GM12878 (cell line): ENCODE results near the gene SMG9. TPM values are rescaled to one million over a fixed set of nuclear protein-coding genes. Genes with fewer than 3 reads are reported as not detected.

ENCODE experiments used
- ATAC-seq: fragments of 200-7000 bp; cut with Tn5 transposase; 3 replicates; pipeline ENCODE4 v1.9.1; 2020; ENCODE audit warnings: mild to moderate bottlenecking, moderate library complexity
- BruUV-seq: library from RNA; stranded (reverse); fragments of 400-500 nt; replicated peaks from 2 replicates; lab custom pipeline; 2021; lab: Mats Ljungman, UMichigan
- CTCF ChIA-PET: fragments of 300-600 bp; sonication (Branson Sonifier 250); formaldehyde crosslinking; extraction: SDS; loops from one replicate; lab custom pipeline; 2021; ENCODE audit warnings: inconsistent platforms; lab: Yijun Ruan, JAX
- POLR2A ChIA-PET: fragments of 350-600 bp; formaldehyde crosslinking; extraction: SDS; loops from one replicate; lab custom pipeline; 2021; ENCODE audit warnings: inconsistent platforms; lab: Charles Lee
- RAD21 ChIA-PET: fragments of 300-600 bp; sonication (Branson Sonifier 250); formaldehyde crosslinking; loops from one replicate; lab custom pipeline; 2023; ENCODE audit warnings: antibody characterized with exemption; ENCODE audit not compliant: unreplicated experiment; lab: Charles Lee
- SMC1A ChIA-PET: fragments of 300-600 bp; sonication (Branson Sonifier 250); formaldehyde crosslinking; loops from one replicate; lab custom pipeline; 2023; ENCODE audit not compliant: unreplicated experiment, uncharacterized antibody; lab: Charles Lee
- DNase-seq: peaks from one replicate; pipeline ENCODE4 v3.0.0-alpha.2; 2011; ENCODE audit warnings: low read depth, low spot score
- FAIRE-seq: peaks from 3 replicates; lab custom pipeline; 2011; peaks lifted over from hg19 to GRCh38; lab: Jason Lieb, UNC
- H2AFZ ChIP-seq: 2 replicates; pipeline ENCODE4 v1.6.0; 2011; ENCODE audit warnings: low read depth, low read length, control low read depth; ENCODE audit not compliant: control insufficient read depth
- H3K27ac ChIP-seq: 2 replicates; pipeline ENCODE4 v1.5.1; 2011; ENCODE audit warnings: control low read depth; ENCODE audit not compliant: control insufficient read depth, insufficient read depth
- H3K27me3 ChIP-seq, 2 experiments: replicated peaks in 1 of 2; 2 replicates each; pipeline versions ENCODE4 v1.6.0 to v1.6.1; 2011; ENCODE audit warnings: low read length in 1 of 2; ENCODE audit not compliant: control insufficient read depth in 2 of 2, insufficient read depth in 2 of 2
- H3K36me3 ChIP-seq, 2 experiments: 2 replicates each; pipeline ENCODE4 v1.5.1; 2011; ENCODE audit warnings: low read length in 1 of 2; ENCODE audit not compliant: control insufficient read depth in 2 of 2, insufficient read depth in 2 of 2
- H3K4me1 ChIP-seq: 2 replicates; pipeline ENCODE4 v1.6.1; 2011; ENCODE audit warnings: mild to moderate bottlenecking, low read length, moderate library complexity, mixed read lengths; ENCODE audit not compliant: control insufficient read depth, insufficient read depth
- H3K4me2 ChIP-seq: 2 replicates; pipeline ENCODE4 v1.6.0; 2011; ENCODE audit warnings: control low read depth; ENCODE audit not compliant: control insufficient read depth, insufficient read depth
- H3K4me3 ChIP-seq: fragments of 200-600 bp; sonication (generic); 2 replicates; pipeline ENCODE4 v1.5.1; 2016
- H3K79me2 ChIP-seq: 2 replicates; pipeline ENCODE4 v1.6.0; 2011; ENCODE audit warnings: low read length; ENCODE audit not compliant: control insufficient read depth, insufficient read depth
- H3K9ac ChIP-seq: 2 replicates; pipeline ENCODE4 v1.8.0; 2011; ENCODE audit warnings: low read length, control low read depth, mixed read lengths; ENCODE audit not compliant: control insufficient read depth, insufficient read depth
- H3K9me3 ChIP-seq: replicated peaks from 3 replicates; pipeline ENCODE4 v1.5.1; 2011; ENCODE audit warnings: mild to moderate bottlenecking, low read length; ENCODE audit not compliant: control insufficient read depth, insufficient read depth
- H4K20me1 ChIP-seq: 2 replicates; pipeline ENCODE4 v1.6.0; 2011; ENCODE audit not compliant: control insufficient read depth, insufficient read depth
- BMI1 ChIP-seq: fragments of 450-650 bp; IDR thresholded peaks from 2 replicates; pipeline ENCODE4 v1.6.1; 2016; ENCODE audit warnings: mild to moderate bottlenecking, moderate library complexity, borderline replicate concordance
- CBX3 ChIP-seq: fragments of 200-600 bp; sonication (generic); IDR thresholded peaks from 2 replicates; pipeline ENCODE4 v1.6.1; 2016; ENCODE audit warnings: low read depth, borderline replicate concordance
- EZH2 ChIP-seq: IDR thresholded peaks from 2 replicates; pipeline ENCODE4 v1.6.1; 2012; ENCODE audit warnings: low read depth, mild to moderate bottlenecking, control low read depth, inconsistent platforms, low read length, borderline replicate concordance; ENCODE audit not compliant: control insufficient read depth
- FOXM1 ChIP-seq: IDR thresholded peaks from 2 replicates; pipeline ENCODE4 v1.6.1; 2012; ENCODE audit warnings: low read depth, mild to moderate bottlenecking, inconsistent platforms, low read length, moderate library complexity
- KDM1A ChIP-seq: fragments of 200-600 bp; sonication (generic); IDR thresholded peaks from 2 replicates; pipeline ENCODE4 v1.6.1; 2016; ENCODE audit warnings: borderline replicate concordance
- MTA2 ChIP-seq: fragments of 450-650 bp; IDR thresholded peaks from 2 replicates; pipeline ENCODE4 v1.6.1; 2016; ENCODE audit warnings: low read depth, mild to moderate bottlenecking, moderate library complexity
- MYB ChIP-seq: fragments of 150-350 bp; IDR thresholded peaks from 2 replicates; pipeline ENCODE4 v1.6.1; 2014; ENCODE audit warnings: mild to moderate bottlenecking, low read depth, low read length, borderline replicate concordance
- PAX8 ChIP-seq: fragments of 450-650 bp; IDR thresholded peaks from 2 replicates; pipeline ENCODE4 v1.6.1; 2017; ENCODE audit warnings: mild to moderate bottlenecking, moderate library complexity
- RAD21 ChIP-seq: IDR thresholded peaks from 2 replicates; pipeline ENCODE4 v1.6.1; 2011; ENCODE audit warnings: mild to moderate bottlenecking, low read depth, low read length, moderate library complexity; ENCODE audit not compliant: insufficient read depth
- SMAD5 ChIP-seq: IDR thresholded peaks from 2 replicates; pipeline ENCODE4 v1.6.1; 2016; ENCODE audit warnings: antibody characterized with exemption, low read depth
- TCF7 ChIP-seq: IDR thresholded peaks from 2 replicates; pipeline ENCODE4 v1.6.1; 2014; ENCODE audit warnings: antibody characterized with exemption, borderline replicate concordance
- ZBED1 ChIP-seq: IDR thresholded peaks from 2 replicates; pipeline ENCODE4 v1.6.1; 2016; ENCODE audit warnings: borderline replicate concordance
- ZNF384 ChIP-seq: IDR thresholded peaks from 2 replicates; pipeline ENCODE4 v1.6.1; 2012; ENCODE audit warnings: low read depth, mild to moderate bottlenecking, low read length, improper control_type of control experiment, borderline replicate concordance
- WGBS: methylation state at CpG from one replicate; pipeline ENCODE4 v1.1.6; 2016; ENCODE audit warnings: low lambda C conversion rate; ENCODE audit not compliant: insufficient replicate concordance, insufficient coverage; ENCODE audit errors: missing lambda C conversion rate; 5-methylcytosine and 5-hydroxymethylcytosine counted together
- in situ Hi-C: fragments of 300-500 bp; cut with MboI; formaldehyde crosslinking; loops from 9 replicates; pipeline ENCODE4 v1.14.3; 2018; ENCODE audit warnings: mixed read lengths
- intact Hi-C: fragments of 100-400 bp; cut with micrococcal nuclease; formaldehyde crosslinking; loops from one replicate; pipeline ENCODE4 v1.14.2; 2022; ENCODE audit not compliant: unreplicated experiment
- polyA plus RNA-seq, 11 experiments: library from polyadenylated mRNA; depleted of rRNA in 4 of 11; unstranded in 6 of 11; stranded (reverse) in 5 of 11; fragments of >200 nt; fragmentation: Nextera tagmentation in 4 of 11; fragmentation: Illumina TruSeq in 1 of 11; extraction: Ambion mirVana in 4 of 11; extraction: Trizol in 1 of 11; gene quantifications; 1 replicate in 1 of 11; 2 replicates in 10 of 11; pipeline versions ENCODE4 v1.2.1 to v1.2.3, GENCODE V29; 2011 to 2016; ENCODE audit warnings: inconsistent platforms in 2 of 11, missing spikeins in 2 of 11, low read depth in 1 of 11
- total RNA-seq, 4 experiments: library from RNA; depleted of rRNA in 3 of 4; stranded (reverse); fragments of >200 nt in 3 of 4; fragmentation: Illumina TruSeq in 1 of 4; extraction: Trizol in 1 of 4; gene quantifications; 2 replicates each; pipeline versions ENCODE4 v1.2.1 to v1.2.3, GENCODE V29; 2013 to 2021
- TF ChIP-seq, protein P1 (sequence below): fragments of 450-650 bp; formaldehyde crosslinking; IDR thresholded peaks from 2 replicates; pipeline ENCODE4 v1.5.0; 2022; ENCODE audit warnings: mild to moderate bottlenecking, missing genetic modification characterization
- TF ChIP-seq, protein P2 (sequence below): fragments of 450-650 bp; IDR thresholded peaks from 2 replicates; pipeline ENCODE4 v1.6.1; 2017; ENCODE audit warnings: low read depth, mild to moderate bottlenecking, moderate library complexity

SMG9 gene
- total and polyA plus RNA-seq, 10 of the 15 experiments (the other 5 are each of a cell fraction or from before 2014, with no cell fraction given) = 0.69 to 52.2 (median 28.1) TPM

DNA sequence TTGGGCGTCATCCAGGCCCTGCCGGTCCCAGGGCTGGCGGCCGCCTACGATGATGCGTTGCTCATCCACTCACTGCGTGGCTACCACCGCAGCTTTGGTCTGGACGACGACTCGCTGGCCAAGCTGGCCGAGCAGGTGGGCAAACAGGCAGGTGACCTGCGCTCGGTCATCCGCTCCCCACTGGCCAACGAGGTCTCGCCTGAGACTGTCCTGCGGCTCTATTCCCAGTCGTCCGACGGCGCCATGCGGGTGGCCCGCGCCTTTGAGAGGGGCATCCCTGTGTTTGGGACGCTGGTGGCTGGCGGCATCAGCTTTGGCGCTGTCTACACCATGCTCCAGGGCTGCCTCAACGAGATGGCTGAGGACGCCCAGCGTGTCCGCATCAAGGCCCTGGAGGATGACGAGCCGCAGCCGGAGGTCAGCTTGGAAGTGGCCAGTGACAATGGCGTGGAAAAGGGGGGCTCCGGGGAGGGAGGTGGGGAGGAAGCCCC lies 35.3 kb downstream of the SMG9 start (continued):
- TF ChIP-seq, protein P1, sequence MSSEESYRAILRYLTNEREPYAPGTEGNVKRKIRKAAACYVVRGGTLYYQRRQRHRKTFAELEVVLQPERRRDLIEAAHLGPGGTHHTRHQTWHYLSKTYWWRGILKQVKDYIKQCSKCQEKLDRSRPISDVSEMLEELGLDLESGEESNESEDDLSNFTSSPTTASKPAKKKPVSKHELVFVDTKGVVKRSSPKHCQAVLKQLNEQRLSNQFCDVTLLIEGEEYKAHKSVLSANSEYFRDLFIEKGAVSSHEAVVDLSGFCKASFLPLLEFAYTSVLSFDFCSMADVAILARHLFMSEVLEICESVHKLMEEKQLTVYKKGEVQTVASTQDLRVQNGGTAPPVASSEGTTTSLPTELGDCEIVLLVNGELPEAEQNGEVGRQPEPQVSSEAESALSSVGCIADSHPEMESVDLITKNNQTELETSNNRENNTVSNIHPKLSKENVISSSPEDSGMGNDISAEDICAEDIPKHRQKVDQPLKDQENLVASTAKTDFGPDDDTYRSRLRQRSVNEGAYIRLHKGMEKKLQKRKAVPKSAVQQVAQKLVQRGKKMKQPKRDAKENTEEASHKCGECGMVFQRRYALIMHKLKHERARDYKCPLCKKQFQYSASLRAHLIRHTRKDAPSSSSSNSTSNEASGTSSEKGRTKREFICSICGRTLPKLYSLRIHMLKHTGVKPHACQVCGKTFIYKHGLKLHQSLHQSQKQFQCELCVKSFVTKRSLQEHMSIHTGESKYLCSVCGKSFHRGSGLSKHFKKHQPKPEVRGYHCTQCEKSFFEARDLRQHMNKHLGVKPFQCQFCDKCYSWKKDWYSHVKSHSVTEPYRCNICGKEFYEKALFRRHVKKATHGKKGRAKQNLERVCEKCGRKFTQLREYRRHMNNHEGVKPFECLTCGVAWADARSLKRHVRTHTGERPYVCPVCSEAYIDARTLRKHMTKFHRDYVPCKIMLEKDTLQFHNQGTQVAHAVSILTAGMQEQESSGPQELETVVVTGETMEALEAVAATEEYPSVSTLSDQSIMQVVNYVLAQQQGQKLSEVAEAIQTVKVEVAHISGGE (CRISPR knock-in tag) = no peak
- TF ChIP-seq MTA2 (no peak), RAD21 (no peak), MYB (no peak), ZBED1 (no peak), SMAD5 (no peak), TCF7 (no peak), KDM1A (no peak)

DNA sequence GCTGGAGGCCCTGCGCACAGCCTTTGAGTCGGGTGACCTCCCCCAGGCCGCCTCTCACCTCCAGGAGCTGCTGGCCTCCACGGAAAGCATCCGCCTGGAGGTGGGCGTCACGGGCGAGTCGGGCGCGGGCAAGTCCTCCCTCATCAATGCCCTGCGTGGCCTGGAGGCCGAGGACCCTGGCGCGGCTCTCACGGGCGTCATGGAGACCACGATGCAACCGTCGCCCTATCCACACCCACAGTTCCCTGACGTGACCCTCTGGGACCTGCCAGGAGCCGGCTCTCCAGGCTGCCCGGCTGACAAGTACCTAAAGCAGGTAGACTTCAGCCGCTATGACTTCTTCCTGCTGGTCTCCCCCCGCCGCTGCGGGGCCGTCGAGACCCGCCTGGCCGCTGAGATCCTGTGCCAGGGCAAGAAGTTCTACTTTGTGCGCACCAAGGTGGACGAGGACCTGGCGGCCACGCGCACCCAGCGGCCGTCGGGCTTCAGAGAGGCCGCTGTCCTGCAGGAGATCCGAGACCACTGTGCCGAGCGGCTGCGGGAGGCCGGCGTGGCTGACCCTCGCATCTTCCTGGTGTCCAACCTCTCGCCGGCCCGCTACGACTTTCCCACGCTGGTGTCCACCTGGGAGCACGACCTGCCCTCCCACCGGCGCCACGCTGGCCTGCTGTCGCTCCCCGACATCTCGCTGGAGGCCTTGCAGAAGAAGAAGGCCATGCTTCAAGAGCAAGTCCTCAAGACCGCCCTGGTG lies 36.0 kb downstream of the SMG9 start:
- FAIRE-seq = no peak
- in situ Hi-C loops (no loop called here), intact Hi-C loops (no loop called here)
- SMC1A ChIA-PET = no interaction called here
- H4K20me1 ChIP-seq = no peaks in the 10 kb centered on the region
- 73% methylated on average over 49 of the region's 60 CpGs for WGBS
- no peak for TF ChIP-seq BMI1
- no peak for TF ChIP-seq TCF7
- TF ChIP-seq PAX8 = no peak
- TF ChIP-seq CBX3 = no peak
- TF ChIP-seq, protein P2, sequence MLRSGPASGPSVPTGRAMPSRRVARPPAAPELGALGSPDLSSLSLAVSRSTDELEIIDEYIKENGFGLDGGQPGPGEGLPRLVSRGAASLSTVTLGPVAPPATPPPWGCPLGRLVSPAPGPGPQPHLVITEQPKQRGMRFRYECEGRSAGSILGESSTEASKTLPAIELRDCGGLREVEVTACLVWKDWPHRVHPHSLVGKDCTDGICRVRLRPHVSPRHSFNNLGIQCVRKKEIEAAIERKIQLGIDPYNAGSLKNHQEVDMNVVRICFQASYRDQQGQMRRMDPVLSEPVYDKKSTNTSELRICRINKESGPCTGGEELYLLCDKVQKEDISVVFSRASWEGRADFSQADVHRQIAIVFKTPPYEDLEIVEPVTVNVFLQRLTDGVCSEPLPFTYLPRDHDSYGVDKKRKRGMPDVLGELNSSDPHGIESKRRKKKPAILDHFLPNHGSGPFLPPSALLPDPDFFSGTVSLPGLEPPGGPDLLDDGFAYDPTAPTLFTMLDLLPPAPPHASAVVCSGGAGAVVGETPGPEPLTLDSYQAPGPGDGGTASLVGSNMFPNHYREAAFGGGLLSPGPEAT = no peak
- TF ChIP-seq FOXM1 = no peak
- TF ChIP-seq ZNF384 = no peak
- TF ChIP-seq EZH2 = no peak
- H3K27ac ChIP-seq = no peak overlapping the region
- CTCF ChIA-PET = interaction anchor here (1.0 kb wide), 1 partner anchor 27 kb away, joined by 3 read pairs; no protein-coding TSS in a partner anchor
- RAD21 ChIA-PET = no interaction called here
- ATAC-seq = no peak
- POLR2A ChIA-PET = no interaction called here
- no peaks in the 10 kb centered on the region for H3K4me1 ChIP-seq
- no peaks in the 10 kb centered on the region for H3K9me3 ChIP-seq
- no peak overlapping the region for H3K4me2 ChIP-seq
- no peak overlapping the region for H2AFZ ChIP-seq
- H3K9ac ChIP-seq = no peak overlapping the region
- BruUV-seq = no TSS peak
- no peaks in the 10 kb centered on the region for H3K27me3 ChIP-seq
- H3K79me2 ChIP-seq = no peaks in the 10 kb centered on the region
- DNase-seq = no peak
- H3K36me3 ChIP-seq = no peaks in the 10 kb centered on the region
- H3K4me3 ChIP-seq = no peak overlapping the region
